CD14-positive monocyte (primary cell): ENCODE results near the gene PATZ1. TPM values are rescaled to one million over a fixed set of nuclear protein-coding genes. Genes with fewer than 3 reads are reported as not detected.

Source experiments
- DNase-seq, 3 donors: peaks; one replicate each; pipeline ENCODE4 v3.0.0-alpha.2; 2011 to 2022
- H2AFZ ChIP-seq: 2 replicates; pipeline ENCODE4 v1.6.0; 2012; ENCODE audit warnings: mild to moderate bottlenecking, low read depth, low read length, inconsistent platforms; ENCODE audit not compliant: insufficient read depth, poor library complexity, severe bottlenecking
- H3K27ac ChIP-seq, 2 donors: 1 replicate in 1 of 2; 2 replicates in 1 of 2; pipeline ENCODE4 v1.5.1; 2012 to 2013; ENCODE audit warnings: low read length in 2 of 2, control low read depth in 1 of 2, inconsistent platforms in 1 of 2, low read depth in 1 of 2, mild to moderate bottlenecking in 1 of 2
- H3K27me3 ChIP-seq, 2 donors: one replicate each; pipeline versions ENCODE4 v1.6.0 to v1.6.1; 2011 to 2013; ENCODE audit warnings: low read length in 2 of 2; ENCODE audit not compliant: control insufficient read depth in 2 of 2, insufficient read depth in 2 of 2
- H3K36me3 ChIP-seq, 2 donors: replicated peaks in 1 of 2; 1 replicate in 1 of 2; 2 replicates in 1 of 2; pipeline versions ENCODE4 v1.5.1 to v1.6.1; 2012 to 2013; ENCODE audit warnings: low read length in 2 of 2, control low read depth in 1 of 2, inconsistent platforms in 1 of 2, mild to moderate bottlenecking in 1 of 2; ENCODE audit not compliant: insufficient read depth in 2 of 2, control insufficient read depth in 1 of 2
- H3K4me1 ChIP-seq, 2 donors: 1 replicate in 1 of 2; 2 replicates in 1 of 2; pipeline versions ENCODE4 v1.5.1 to v1.6.1; 2012 to 2013; ENCODE audit warnings: low read length in 2 of 2, control low read depth in 1 of 2, inconsistent platforms in 1 of 2, mild to moderate bottlenecking in 1 of 2, moderate library complexity in 1 of 2; ENCODE audit not compliant: insufficient read depth in 2 of 2, control insufficient read depth in 1 of 2
- H3K4me2 ChIP-seq: replicated peaks from 2 replicates; pipeline ENCODE3; 2012; ENCODE audit warnings: low read length, moderate library complexity, mild to moderate bottlenecking; ENCODE audit not compliant: poor library complexity, severe bottlenecking; ENCODE audit errors: extremely low read depth
- H3K4me3 ChIP-seq, 3 experiments: fragments of 200-600 bp in 1 of 3; sonication (generic) in 1 of 3; replicated peaks in 1 of 3; 1 replicate in 2 of 3; 2 replicates in 1 of 3; pipeline ENCODE4 v1.5.1; 2011 to 2013; ENCODE audit warnings: low read length in 3 of 3, mild to moderate bottlenecking in 3 of 3, control low read depth in 2 of 3, low read depth in 2 of 3, inconsistent platforms in 1 of 3, moderate library complexity in 1 of 3
- H3K79me2 ChIP-seq: 2 replicates; pipeline ENCODE4 v1.6.0; 2012; ENCODE audit warnings: mild to moderate bottlenecking, control low read depth, inconsistent platforms, low read length, moderate library complexity; ENCODE audit not compliant: insufficient read depth
- H3K9ac ChIP-seq: 2 replicates; pipeline ENCODE4 v1.6.0; 2017; ENCODE audit warnings: low read length, mild to moderate bottlenecking; ENCODE audit not compliant: insufficient read depth, poor library complexity, severe bottlenecking
- H3K9me3 ChIP-seq, 2 donors: replicated peaks in 1 of 2; 1 replicate in 1 of 2; 2 replicates in 1 of 2; pipeline versions ENCODE4 v1.5.1 to v1.6.1; 2012 to 2013; ENCODE audit warnings: low read length in 2 of 2, control low read depth in 1 of 2; ENCODE audit not compliant: control insufficient read depth in 1 of 2, insufficient read depth in 1 of 2
- H4K20me1 ChIP-seq: 2 replicates; pipeline ENCODE4 v1.6.0; 2012; ENCODE audit warnings: mild to moderate bottlenecking, low read length, control low read depth, moderate library complexity; ENCODE audit not compliant: insufficient read depth
- H3K27ac Mint-ChIP-seq, 7 donors: one replicate each; pipeline ENCODE4 v1.8.0; 2020; ENCODE audit warnings: mild to moderate bottlenecking in 7 of 7, mixed read lengths in 7 of 7, moderate library complexity in 6 of 7, inconsistent platforms in 2 of 7
- H3K27me3 Mint-ChIP-seq, 3 donors: one replicate each; pipeline ENCODE4 v1.8.0; 2021 to 2022; ENCODE audit warnings: low read depth in 3 of 3, mild to moderate bottlenecking in 3 of 3, mixed read lengths in 3 of 3, moderate library complexity in 3 of 3, inconsistent platforms in 1 of 3
- H3K36me3 Mint-ChIP-seq, 2 donors: one replicate each; pipeline ENCODE4 v1.8.0; 2020; ENCODE audit warnings: mixed read lengths in 2 of 2, inconsistent platforms in 1 of 2, mild to moderate bottlenecking in 1 of 2
- H3K4me1 Mint-ChIP-seq: one replicate; pipeline ENCODE4 v1.8.0; 2020; ENCODE audit warnings: mild to moderate bottlenecking, mixed read lengths
- H3K4me3 Mint-ChIP-seq, 2 donors: one replicate each; pipeline ENCODE4 v1.8.0; 2020; ENCODE audit warnings: mild to moderate bottlenecking in 2 of 2, mixed read lengths in 2 of 2, moderate library complexity in 1 of 2
- H3K9me3 Mint-ChIP-seq, 7 donors: one replicate each; pipeline ENCODE4 v1.8.0; 2020 to 2022; ENCODE audit warnings: mixed read lengths in 7 of 7, mild to moderate bottlenecking in 6 of 7, moderate library complexity in 6 of 7, inconsistent platforms in 2 of 7
- CTCF ChIP-seq: fragments of 200-600 bp; IDR thresholded peaks from one replicate; pipeline ENCODE4 v1.8.0; 2022; ENCODE audit warnings: antibody characterized with exemption, mild to moderate bottlenecking
- WGBS: methylation state at CpG from one replicate; pipeline ENCODE4 v1.1.5; 2013; ENCODE audit warnings: missing lambda C conversion rate; ENCODE audit not compliant: insufficient coverage; 5-methylcytosine and 5-hydroxymethylcytosine counted together
- intact Hi-C, 2 donors: fragments of 100-400 bp; cut with micrococcal nuclease; formaldehyde crosslinking; loops; one replicate each; pipeline versions ENCODE4 v1.15.0 to v1.15.1; 2023
- polyA plus RNA-seq, 3 donors: library from polyadenylated mRNA; depleted of rRNA in 1 of 3; unstranded in 2 of 3; stranded (reverse) in 1 of 3; fragments of 300-500 nt in 2 of 3; fragments of >200 nt in 1 of 3; fragmentation: Illumina TruSeq in 2 of 3; gene quantifications; 1 replicate in 2 of 3; 2 replicates in 1 of 3; pipeline ENCODE4 v1.2.3, GENCODE V29; 2012 to 2021

Gene PATZ1
- polyA plus RNA-seq, 3 donors: 1.8 to 10.7 (median 2.0) TPM

- Histone ChIP-seq H3K36me3 (peaks cover 78 to 95% of the 10 kb centered on the region in 2 donors), H3K4me3 (no peak overlapping the region), H3K27ac (peak overlapping the region in 1 of 2 donors; percentile 31), H4K20me1 (peaks cover 25% of the 10 kb centered on the region), H3K79me2 (no peaks in the 10 kb centered on the region), H3K4me1 (no peaks in the 10 kb centered on the region), H2AFZ (no peak overlapping the region), H3K9me3 (no peaks in the 10 kb centered on the region), H3K9ac (no peak overlapping the region), H3K4me2 (no peak overlapping the region), H3K27me3 (no peaks in the 10 kb centered on the region)
- Mint-ChIP-seq H3K36me3 (peaks cover 82 to 92% of the 10 kb centered on the region in 2 donors), H3K9me3 (peaks cover 0 to 2% (median 0%) of the 10 kb centered on the region in 7 donors), H3K4me1 (no peaks in the 10 kb centered on the region), H3K27me3 (no peaks in the 10 kb centered on the region), H3K27ac (peak overlapping the region in 1 of 7 donors; percentile 29), H3K4me3 (no peak overlapping the region)
- no peak for DNase-seq
- intact Hi-C loops: loop anchor here in 1 of 2 donors (10.0 kb wide), 2 partner anchors 174 to 514 kb away; partner anchors contain the start of gene SELENOM
- TF ChIP-seq CTCF: no peak
These were observed 66.8 kb downstream of the PATZ1 start for GRCh38 chr22:31279327-31279669.

- H3K27me3 ChIP-seq: no peaks in the 10 kb centered on the region
- peaks cover 0 to 2% (median 0%) of the 10 kb centered on the region in 7 donors for H3K9me3 Mint-ChIP-seq
- H4K20me1 ChIP-seq: peaks cover 22% of the 10 kb centered on the region
- no peaks in the 10 kb centered on the region for H3K4me1 Mint-ChIP-seq
- peak overlapping the region in 6 of 7 donors; percentile 15 to 51 (median 31) for H3K27ac Mint-ChIP-seq
- no peak for TF ChIP-seq CTCF
- H3K4me3 Mint-ChIP-seq: no peak overlapping the region
- H3K27ac ChIP-seq: peak overlapping the region in 1 of 2 donors; percentile 31
- H3K9me3 ChIP-seq: no peaks in the 10 kb centered on the region
- no peaks in the 10 kb centered on the region for H3K79me2 ChIP-seq
- H3K36me3 ChIP-seq: peaks cover 80 to 95% of the 10 kb centered on the region in 2 donors
- no peak overlapping the region for H3K9ac ChIP-seq
- 100% methylated on average over 2 of the region's 6 CpGs for WGBS
- H2AFZ ChIP-seq: no peak overlapping the region
- H3K27me3 Mint-ChIP-seq: no peaks in the 10 kb centered on the region
- no peak for DNase-seq
- peaks cover 84 to 93% of the 10 kb centered on the region in 2 donors for H3K36me3 Mint-ChIP-seq
- intact Hi-C loops: loop anchor here in 1 of 2 donors (10.0 kb wide), 2 partner anchors 174 to 514 kb away; partner anchors contain the start of gene SELENOM
- H3K4me2 ChIP-seq: no peak overlapping the region
- H3K4me1 ChIP-seq: no peaks in the 10 kb centered on the region
- no peak overlapping the region for H3K4me3 ChIP-seq
These were observed 67.4 kb downstream of the PATZ1 start for GRCh38 chr22:31278626-31279326.
